Trophoblast cell (in vitro differentiated cells and primary cell): ENCODE measurements around the gene ANKEF1. TPM values are rescaled to one million over a fixed set of nuclear protein-coding genes. Genes with fewer than 3 reads are reported as not detected.

ENCODE experiments used
- DNase-seq, 2 donors: peaks; one replicate each; pipeline ENCODE4 v3.0.0-alpha.2; 2016
- H2AFZ ChIP-seq: 2 replicates; pipeline ENCODE4 v1.6.1; 2013; ENCODE audit warnings: low read length, moderate library complexity, mild to moderate bottlenecking; ENCODE audit not compliant: insufficient read depth, poor library complexity
- H2AK5ac ChIP-seq: 2 replicates; pipeline ENCODE4 v1.6.1; 2013; ENCODE audit warnings: mild to moderate bottlenecking, low read length
- H2BK120ac ChIP-seq: 2 replicates; pipeline ENCODE4 v1.6.1; 2013; ENCODE audit warnings: low read length, mild to moderate bottlenecking, moderate library complexity; ENCODE audit not compliant: insufficient read depth, poor library complexity
- H2BK12ac ChIP-seq: 2 replicates; pipeline ENCODE4 v1.6.1; 2013; ENCODE audit warnings: mild to moderate bottlenecking, low read length, moderate library complexity
- H2BK5ac ChIP-seq: 2 replicates; pipeline ENCODE4 v1.6.1; 2013; ENCODE audit warnings: low read length, low read depth, moderate library complexity, mild to moderate bottlenecking; ENCODE audit not compliant: poor library complexity
- H3K14ac ChIP-seq: 2 replicates; pipeline ENCODE4 v1.6.1; 2013; ENCODE audit warnings: mild to moderate bottlenecking, low read length
- H3K18ac ChIP-seq: 2 replicates; pipeline ENCODE4 v1.6.1; 2013; ENCODE audit warnings: mild to moderate bottlenecking, low read length
- H3K23ac ChIP-seq: 2 replicates; pipeline ENCODE4 v1.6.1; 2013; ENCODE audit warnings: low read length
- H3K27ac ChIP-seq: 2 replicates; pipeline ENCODE4 v1.5.1; 2013; ENCODE audit warnings: low read depth, mild to moderate bottlenecking, inconsistent platforms, low read length, moderate library complexity
- H3K27me3 ChIP-seq: 2 replicates; pipeline ENCODE4 v1.6.1; 2013; ENCODE audit warnings: inconsistent platforms, mild to moderate bottlenecking, low read length, moderate library complexity; ENCODE audit not compliant: insufficient read depth
- H3K36me3 ChIP-seq, 2 experiments: 1 replicate in 1 of 2; 2 replicates in 1 of 2; pipeline ENCODE4 v1.6.1; 2013; ENCODE audit warnings: low read length in 2 of 2, mild to moderate bottlenecking in 2 of 2, moderate library complexity in 1 of 2; ENCODE audit not compliant: insufficient read depth in 2 of 2, control insufficient read depth in 1 of 2
- H3K4ac ChIP-seq: 2 replicates; pipeline ENCODE4 v1.6.1; 2013; ENCODE audit warnings: low read depth, mild to moderate bottlenecking, low read length, moderate library complexity
- H3K4me1 ChIP-seq, 2 experiments: 1 replicate in 1 of 2; 2 replicates in 1 of 2; pipeline ENCODE4 v1.6.1; 2013; ENCODE audit warnings: low read length in 2 of 2, mild to moderate bottlenecking in 2 of 2, moderate library complexity in 1 of 2; ENCODE audit not compliant: insufficient read depth in 2 of 2, control insufficient read depth in 1 of 2
- H3K4me2 ChIP-seq: 2 replicates; pipeline ENCODE4 v1.6.1; 2013; ENCODE audit warnings: inconsistent platforms, mild to moderate bottlenecking, low read length, moderate library complexity
- H3K4me3 ChIP-seq: 2 replicates; pipeline ENCODE4 v1.5.1; 2013; ENCODE audit warnings: mild to moderate bottlenecking, low read depth, low read length, inconsistent platforms
- H3K79me1 ChIP-seq: one replicate; pipeline ENCODE4 v1.6.1; 2013; ENCODE audit warnings: low read length
- H3K79me2 ChIP-seq: 2 replicates; pipeline ENCODE4 v1.6.1; 2013; ENCODE audit warnings: low read length, mild to moderate bottlenecking; ENCODE audit not compliant: control insufficient read depth, insufficient read depth, poor library complexity
- H3K9ac ChIP-seq: 2 replicates; pipeline ENCODE4 v1.6.1; 2013; ENCODE audit warnings: mild to moderate bottlenecking, low read length
- H3K9me3 ChIP-seq: 2 replicates; pipeline ENCODE4 v1.6.1; 2013; ENCODE audit warnings: low read depth, mild to moderate bottlenecking, control low read depth, inconsistent platforms, low read length; ENCODE audit not compliant: insufficient read depth
- H4K12ac ChIP-seq: 2 replicates; pipeline ENCODE4 v1.6.1; 2013; ENCODE audit warnings: low read depth, mild to moderate bottlenecking, low read length, moderate library complexity
- H4K8ac ChIP-seq: 2 replicates; pipeline ENCODE4 v1.6.1; 2013; ENCODE audit warnings: low read depth, mild to moderate bottlenecking, low read length, moderate library complexity
- H4K91ac ChIP-seq: one replicate; pipeline ENCODE4 v1.6.1; 2013; ENCODE audit warnings: low read depth, mild to moderate bottlenecking, low read length, moderate library complexity
- WGBS: extraction: QIAGEN DNeasy Blood & Tissue Kit; methylation state at CpG from one replicate; pipeline ENCODE4 v1.1.7; 2013; ENCODE audit warnings: missing lambda C conversion rate; ENCODE audit not compliant: insufficient read length, insufficient coverage; ENCODE audit errors: extremely low coverage; 5-methylcytosine and 5-hydroxymethylcytosine counted together
- polyA plus RNA-seq: library from polyadenylated mRNA; stranded (reverse); fragments of 200-250 nt; gene quantifications from 2 replicates; pipeline ENCODE4 v1.2.3, GENCODE V29; 2013

ANKEF1 gene
- polyA plus RNA-seq: 2.6 and 2.7 TPM in 2 replicates

DNA sequence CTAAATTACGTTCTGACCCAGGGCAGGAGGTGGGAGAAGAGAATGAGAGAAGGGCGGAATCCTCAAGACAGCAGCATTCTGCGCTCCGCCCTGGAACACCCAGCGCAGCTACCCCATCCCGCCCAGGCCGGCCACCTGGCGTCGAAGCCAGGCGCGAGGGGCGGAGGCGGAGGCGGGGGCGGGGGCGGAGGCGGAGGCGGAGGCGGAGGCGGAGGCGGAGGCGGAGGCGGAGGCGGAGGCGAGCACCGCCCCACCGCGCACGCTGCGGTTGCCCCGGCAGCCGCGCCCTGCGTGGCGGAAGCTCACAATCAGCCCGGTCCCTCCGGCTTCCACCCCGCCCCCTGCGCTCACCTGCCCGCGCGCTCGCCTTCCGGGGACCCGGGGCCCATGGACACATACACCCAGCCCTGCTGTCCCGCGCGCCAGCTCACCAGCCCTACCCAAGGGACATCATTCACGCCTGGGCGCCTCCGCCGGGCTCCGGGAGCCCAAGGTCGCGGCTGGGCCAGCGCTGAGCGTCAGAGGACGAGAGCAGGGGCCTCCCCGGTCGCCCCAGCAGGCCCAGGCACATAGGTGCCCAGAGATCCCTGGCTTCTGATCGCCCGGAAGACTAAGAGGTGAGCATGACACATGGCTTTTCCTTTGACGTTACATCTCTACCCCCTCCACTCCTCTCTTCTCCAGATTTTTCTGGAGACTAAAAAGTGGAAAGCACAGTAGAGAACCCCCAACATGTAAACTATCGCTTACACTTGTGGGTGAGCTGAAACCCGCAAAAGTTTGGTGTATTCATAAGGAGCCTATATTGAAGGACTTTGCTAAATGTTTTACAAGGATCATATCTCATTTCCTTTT lies at the start of gene ANKEF1:
ANKEF1 (plus strand) TSS at position 271 of the 855 bp plus-strand sequence. CDS start 3,315 bp downstream, outside the sequence.
- peak; percentile 45 to 71 for DNase-seq
- peak within 1 kb of the TSS; percentile 80 for H3K14ac ChIP-seq
- peaks cover 2% of the 10 kb centered on the region for H3K79me2 ChIP-seq
- H3K4ac ChIP-seq: peak within 1 kb of the TSS; percentile 65
- peaks cover 0 to 2% of the 10 kb centered on the region in 2 experiments for H3K36me3 ChIP-seq
- H3K18ac ChIP-seq: peak within 1 kb of the TSS; percentile 91
- H3K4me1 ChIP-seq: peaks cover 0 to 3% of the 10 kb centered on the region in 2 experiments
- peak within 1 kb of the TSS; percentile 98 for H3K4me2 ChIP-seq
- no peaks in the 10 kb centered on the region for H3K27me3 ChIP-seq
- no CpG with 5 or more reads among the region's 65 CpGs for WGBS
- peak within 1 kb of the TSS; percentile 98 for H4K8ac ChIP-seq
- no peak within 1 kb of the TSS for H2BK120ac ChIP-seq
- H3K9ac ChIP-seq: peak within 1 kb of the TSS; percentile 30
- peaks cover 3% of the 10 kb centered on the region for H3K79me1 ChIP-seq
- no peaks in the 10 kb centered on the region for H3K9me3 ChIP-seq
- no peak within 1 kb of the TSS for H2AK5ac ChIP-seq
- H2AFZ ChIP-seq: peak within 1 kb of the TSS; percentile 98
- H4K91ac ChIP-seq: peak within 1 kb of the TSS; percentile 88
- no peak within 1 kb of the TSS for H2BK5ac ChIP-seq
- H4K12ac ChIP-seq: peak within 1 kb of the TSS; percentile 95
- H2BK12ac ChIP-seq: peak within 1 kb of the TSS; percentile 33
- H3K4me3 ChIP-seq: peak within 1 kb of the TSS; percentile 83
- no peak within 1 kb of the TSS for H3K23ac ChIP-seq
- no peak within 1 kb of the TSS for H3K27ac ChIP-seq

DNA sequence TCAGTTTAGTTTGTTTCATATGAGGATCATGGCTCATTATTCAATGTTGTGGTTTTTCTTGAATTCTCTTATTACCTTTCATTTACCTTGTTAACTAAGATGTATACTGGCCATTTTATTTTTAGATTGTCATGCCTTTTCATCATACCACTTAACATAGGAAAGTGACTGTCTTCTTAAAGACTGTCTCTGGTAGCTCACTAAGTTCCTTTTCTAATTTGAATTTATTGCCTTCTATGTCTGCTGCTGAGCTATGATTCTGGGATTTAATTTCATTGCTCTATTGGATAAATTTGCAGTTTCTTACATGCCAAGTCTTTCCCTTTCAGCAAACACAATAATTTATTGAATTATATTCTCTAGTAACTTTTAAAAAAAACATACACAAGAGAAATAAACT lies 49.5 kb upstream of the ANKEF1 start:
- Histone ChIP-seq H3K4ac (no peak overlapping the region), H3K4me3 (no peak overlapping the region), H4K12ac (no peak overlapping the region), H3K9ac (no peak overlapping the region), H2BK12ac (no peak overlapping the region), H2BK5ac (no peak overlapping the region), H3K36me3 (no peaks in the 10 kb centered on the region), H2AFZ (no peak overlapping the region), H3K18ac (no peak overlapping the region), H3K4me2 (no peak overlapping the region), H3K23ac (no peak overlapping the region), H3K79me2 (no peaks in the 10 kb centered on the region), H3K4me1 (no peaks in the 10 kb centered on the region), H3K9me3 (no peaks in the 10 kb centered on the region), H4K8ac (no peak overlapping the region), H3K14ac (no peak overlapping the region), H4K91ac (no peak overlapping the region), H3K79me1 (no peaks in the 10 kb centered on the region), H2BK120ac (no peak overlapping the region), H2AK5ac (no peak overlapping the region), H3K27me3 (no peaks in the 10 kb centered on the region), H3K27ac (no peak overlapping the region)
- no peak for DNase-seq

DNA sequence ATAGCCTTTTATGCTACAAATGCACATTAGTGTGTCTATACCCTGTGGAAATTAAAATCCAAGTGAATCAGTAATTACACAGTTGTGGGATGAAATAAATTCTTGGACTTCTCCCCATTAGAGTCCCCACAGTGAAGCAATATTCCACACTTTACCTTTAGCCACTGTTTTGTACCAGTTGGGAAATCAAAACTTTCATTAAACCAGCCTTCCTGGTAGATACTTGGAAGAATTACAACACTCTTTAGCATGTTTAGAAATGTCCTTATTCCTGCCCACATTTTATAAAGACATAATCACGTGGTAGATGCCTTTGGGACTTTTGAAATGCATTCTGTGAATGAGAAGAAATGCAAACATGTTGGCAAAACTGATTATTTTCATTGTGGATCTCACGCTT lies 49.0 kb upstream of the ANKEF1 start:
- Histone ChIP-seq H4K91ac (no peak overlapping the region), H3K4me3 (no peak overlapping the region), H3K27me3 (no peaks in the 10 kb centered on the region), H2BK12ac (no peak overlapping the region), H3K4ac (no peak overlapping the region), H3K18ac (no peak overlapping the region), H3K9ac (no peak overlapping the region), H2BK120ac (no peak overlapping the region), H3K36me3 (no peaks in the 10 kb centered on the region), H3K79me1 (no peaks in the 10 kb centered on the region), H3K79me2 (no peaks in the 10 kb centered on the region), H3K23ac (no peak overlapping the region), H2BK5ac (no peak overlapping the region), H3K9me3 (no peaks in the 10 kb centered on the region), H4K8ac (no peak overlapping the region), H3K14ac (no peak overlapping the region), H3K27ac (no peak overlapping the region), H3K4me2 (no peak overlapping the region), H2AFZ (no peak overlapping the region), H4K12ac (no peak overlapping the region), H2AK5ac (no peak overlapping the region), H3K4me1 (no peaks in the 10 kb centered on the region)
- no CpG with 5 or more reads among the region's 2 CpGs for WGBS
- DNase-seq: no peak

DNA sequence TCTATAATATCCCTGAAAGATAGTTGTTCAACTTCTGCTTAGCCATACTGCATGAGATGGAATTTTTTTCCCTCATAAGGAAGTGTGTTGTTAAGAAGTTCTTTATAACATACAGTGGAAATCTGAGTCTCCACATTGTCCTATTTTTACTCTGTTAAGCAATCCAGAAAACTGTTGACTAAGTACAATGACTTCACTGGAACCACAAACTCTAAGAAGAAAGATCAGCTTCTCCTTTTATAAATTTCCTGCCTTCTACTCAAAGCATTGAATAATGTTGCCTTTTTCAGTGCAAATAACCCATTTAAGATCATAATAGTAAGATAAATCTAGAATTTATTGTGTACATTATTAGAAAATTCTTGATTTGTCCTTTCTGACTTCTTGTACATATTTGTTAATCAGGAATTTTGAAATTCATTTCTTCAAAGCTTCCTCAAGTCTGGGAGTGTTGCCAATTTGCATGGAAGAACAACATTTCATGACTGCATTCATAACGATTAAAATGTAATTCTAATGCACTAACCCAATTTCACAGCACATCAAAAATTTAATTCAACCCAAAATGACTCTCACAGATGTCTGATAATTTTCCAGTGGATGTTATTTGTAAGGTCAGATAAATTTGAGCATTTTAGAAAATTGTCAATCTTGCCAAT lies 45.6 kb upstream of the ANKEF1 start:
- Histone ChIP-seq H2BK12ac (no peak overlapping the region), H2AFZ (no peak overlapping the region), H3K4ac (no peak overlapping the region), H3K23ac (no peak overlapping the region), H3K79me2 (no peaks in the 10 kb centered on the region), H3K4me1 (no peaks in the 10 kb centered on the region), H2BK5ac (no peak overlapping the region), H2AK5ac (no peak overlapping the region), H3K14ac (no peak overlapping the region), H2BK120ac (no peak overlapping the region), H3K4me3 (no peak overlapping the region), H3K36me3 (no peaks in the 10 kb centered on the region), H4K91ac (no peak overlapping the region), H4K8ac (no peak overlapping the region), H3K79me1 (no peaks in the 10 kb centered on the region), H3K18ac (no peak overlapping the region), H3K27ac (no peak overlapping the region), H3K27me3 (no peaks in the 10 kb centered on the region), H3K9me3 (no peaks in the 10 kb centered on the region), H4K12ac (no peak overlapping the region), H3K9ac (no peak overlapping the region), H3K4me2 (no peak overlapping the region)
- peak in 1 of 2 donors; percentile 21 for DNase-seq
- no CpG with 5 or more reads among the region's 1 CpG for WGBS
